Bronchial epithelial cell (primary cell): ENCODE measurements around the gene ABCC1. TPM values are rescaled to one million over a fixed set of nuclear protein-coding genes. Genes with fewer than 3 reads are reported as not detected.
A peak's percentile ranks its signal among the peaks of the same experiment; 100 is the strongest.

ENCODE experiments used
- DNase-seq: peaks from one replicate; pipeline ENCODE4 v3.0.0-alpha.2; 2010; ENCODE audit warnings: low read depth
- FAIRE-seq: peaks from 2 replicates; lab custom pipeline; 2011; peaks lifted over from hg19 to GRCh38; lab: Jason Lieb, UNC
- H3K27me3 ChIP-seq: 2 replicates; pipeline ENCODE4 v1.5.1; 2011; ENCODE audit warnings: low read length; ENCODE audit not compliant: control insufficient read depth, insufficient read depth
- H3K36me3 ChIP-seq: 2 replicates; pipeline ENCODE4 v1.5.1; 2011; ENCODE audit warnings: low read length; ENCODE audit not compliant: control insufficient read depth, insufficient read depth
- H3K4me3 ChIP-seq: 2 replicates; pipeline ENCODE4 v1.5.1; 2011; ENCODE audit warnings: mild to moderate bottlenecking, low read depth, low read length, control low read depth
- CTCF ChIP-seq: IDR thresholded peaks from 2 replicates; pipeline ENCODE4 v1.5.1; 2011; ENCODE audit warnings: mild to moderate bottlenecking, moderate library complexity, low read length, control low read depth, inconsistent platforms; ENCODE audit not compliant: insufficient read depth, severe bottlenecking
- total RNA-seq: library from RNA; depleted of rRNA; stranded (reverse); fragments of >200 nt; gene quantifications from 2 replicates; pipeline ENCODE4 v1.2.1, GENCODE V29; 2014

The ABCC1 gene
- total RNA-seq, 1 donor from 2014 or later: 31.3 TPM

DNA sequence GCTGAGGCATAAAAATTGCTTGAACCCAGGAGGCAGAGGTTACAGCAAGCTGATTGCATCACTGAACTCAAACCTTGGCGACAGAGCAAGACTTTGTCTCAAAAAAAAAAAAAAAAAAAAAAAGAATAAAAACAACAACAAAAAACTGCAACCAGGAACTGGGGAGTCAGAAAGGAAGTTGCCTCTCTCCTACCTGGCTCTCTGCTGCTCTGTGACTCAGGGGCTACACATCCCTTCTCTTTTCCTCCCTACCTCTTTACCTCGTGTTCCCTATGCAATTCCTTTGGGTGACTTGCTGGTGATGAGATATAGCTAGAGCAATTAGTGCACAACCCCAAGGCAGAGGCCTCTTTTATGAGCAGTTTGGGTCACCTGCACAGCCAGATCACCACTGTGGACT lies 95.9 kb downstream of the ABCC1 start:
- Histone ChIP-seq H3K27me3 (no peaks in the 10 kb centered on the region), H3K36me3 (peaks cover 40% of the 10 kb centered on the region), H3K4me3 (no peak overlapping the region)
- peak; percentile 76 for DNase-seq
- TF ChIP-seq CTCF: no peak
- no peak for FAIRE-seq

GRCh38 chr16:16045879-16046278 lies 96.5 kb downstream of the ABCC1 start:
- peaks cover 40% of the 10 kb centered on the region for H3K36me3 ChIP-seq
- no peak for TF ChIP-seq CTCF
- H3K27me3 ChIP-seq: no peaks in the 10 kb centered on the region
- DNase-seq (no peak), FAIRE-seq (no peak)
- no peak overlapping the region for H3K4me3 ChIP-seq

DNA sequence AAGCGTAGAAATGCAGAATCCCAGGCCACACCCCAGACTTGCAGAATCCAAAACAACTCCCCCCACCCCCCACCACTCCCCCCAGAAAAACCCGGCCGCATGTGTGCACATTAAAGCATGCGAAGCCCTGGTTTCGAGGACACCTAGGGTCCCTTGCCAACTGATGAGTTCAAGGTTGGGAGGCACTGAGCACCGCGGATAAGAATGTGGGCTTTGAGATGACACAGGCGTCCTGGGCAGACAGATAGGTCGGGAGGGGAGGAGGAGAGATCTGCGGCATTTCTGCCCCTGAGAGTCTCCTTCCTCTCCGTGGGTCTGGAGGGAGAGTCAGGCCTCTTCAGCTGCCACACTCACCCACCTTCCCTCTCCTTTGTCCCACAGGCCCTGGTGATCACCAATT lies 98.3 kb downstream of the ABCC1 start:
- no peak for TF ChIP-seq CTCF
- DNase-seq (no peak), FAIRE-seq (no peak)
- Histone ChIP-seq H3K27me3 (no peaks in the 10 kb centered on the region), H3K36me3 (peaks cover 43% of the 10 kb centered on the region), H3K4me3 (no peak overlapping the region)

GRCh38 chr16:16048904-16049582 lies 99.6 kb downstream of the ABCC1 start:
- no peaks in the 10 kb centered on the region for H3K27me3 ChIP-seq
- FAIRE-seq: no peak
- no peak for TF ChIP-seq CTCF

DNA sequence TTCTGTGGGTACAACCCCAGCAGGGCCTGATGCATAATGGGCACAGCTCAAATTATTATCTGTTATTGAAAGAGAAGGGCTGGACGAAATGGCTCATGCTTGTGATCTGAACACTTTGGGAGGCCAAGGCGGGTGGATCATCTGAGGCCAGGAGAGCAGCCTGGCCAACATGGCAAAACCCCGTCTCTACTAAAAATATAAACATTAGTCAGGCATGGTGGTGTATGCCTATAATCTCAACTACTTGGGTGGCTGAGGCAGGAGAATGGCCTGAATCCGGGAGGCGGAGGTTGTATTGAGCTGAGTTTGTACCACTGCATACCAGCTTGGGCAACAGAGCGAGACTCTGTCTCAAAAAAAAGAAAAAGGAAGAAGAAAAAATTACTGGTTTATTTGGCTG lies 100.7 kb downstream of the ABCC1 start:
- no peak for DNase-seq
- no peak overlapping the region for H3K4me3 ChIP-seq
- no peak for TF ChIP-seq CTCF
- H3K36me3 ChIP-seq: peaks cover 39% of the 10 kb centered on the region
- H3K27me3 ChIP-seq: no peaks in the 10 kb centered on the region
- FAIRE-seq: no peak

More at GRCh38 chr16:16048904-16049582, 99.6 kb downstream of the ABCC1 start:
- Histone ChIP-seq H3K36me3 (peaks cover 43% of the 10 kb centered on the region), H3K4me3 (no peak overlapping the region)
- DNase-seq: no peak

GRCh38 chr16:16051132-16051531 lies 101.7 kb downstream of the ABCC1 start:
- Histone ChIP-seq H3K36me3 (peaks cover 32% of the 10 kb centered on the region), H3K4me3 (no peak overlapping the region), H3K27me3 (no peaks in the 10 kb centered on the region)
- DNase-seq: no peak
- no peak for FAIRE-seq
- TF ChIP-seq CTCF: no peak
